Activated CD4-positive, alpha-beta T cell treated with anti-CD3 and anti-CD28 coated beads, Interleukin-2, amount 50 U/mL, for 48 hours (primary cell): ENCODE measurements around the gene HOXB6.

Experiments
- DNase-seq, 2 experiments: peaks; one replicate each; pipeline ENCODE4 v3.0.0-alpha.2; 2020

The HOXB6 gene

GRCh38 chr17:48621410-48622392 lies 16.9 kb upstream of the HOXB6 start:
- no peak for DNase-seq

GRCh38 chr17:48620461-48621139 lies 15.8 kb upstream of the HOXB6 start:
- no peak for DNase-seq

- no peak for DNase-seq
These were observed 15.2 kb upstream of the HOXB6 start for GRCh38 chr17:48619826-48620449.

- DNase-seq, result peak; percentile 85 to 88
These were observed 13.6 kb upstream of the HOXB6 start for GRCh38 chr17:48618256-48618896.

GRCh38 chr17:48617471-48618255 lies 12.9 kb upstream of the HOXB6 start:
- no peak for DNase-seq

GRCh38 chr17:48616717-48617470 lies 12.1 kb upstream of the HOXB6 start:
- no peak for DNase-seq

- DNase-seq, result no peak
These were observed 11.4 kb upstream of the HOXB6 start for GRCh38 chr17:48615963-48616716.

- no peak for DNase-seq
These were observed 10.5 kb upstream of the HOXB6 start, which contains the start of gene HOXB8 for GRCh38 chr17:48615047-48615962. Gene HOXB8 (minus strand): TSS chr17:48615292. CDS start chr17:48614704, 588 bp downstream.

- DNase-seq, result peak; percentile 42 to 44
These were observed 9.3 kb upstream of the HOXB6 start for GRCh38 chr17:48613862-48614694.

GRCh38 chr17:48612854-48613691 lies 8.3 kb upstream of the HOXB6 start:
- DNase-seq, result peak; percentile 50 to 53

GRCh38 chr17:48612456-48612853 lies 7.7 kb upstream of the HOXB6 start:
- no peak for DNase-seq

GRCh38 chr17:48611681-48612455 lies 7.1 kb upstream of the HOXB6 start:
- DNase-seq, result peak; percentile 24 to 39

- no peak for DNase-seq
These were observed 6.4 kb upstream of the HOXB6 start for GRCh38 chr17:48611213-48611612.

GRCh38 chr17:48610282-48611211 lies 5.8 kb upstream of the HOXB6 start, which contains the start of gene HOXB7:
Gene HOXB7 (minus strand): TSS chr17:48611017. CDS start chr17:48610918, 99 bp downstream.
- DNase-seq, result peak; percentile 75 to 82

GRCh38 chr17:48609759-48610281 lies 5.0 kb upstream of the HOXB6 start:
- no peak for DNase-seq
